Activated B cell treated with CpG ODN at 0.5 μM for 24 hours (primary cell): ENCODE data around the gene MTUS2. TPM values are rescaled to one million over a fixed set of nuclear protein-coding genes. Genes with fewer than 3 reads are reported as not detected.

ENCODE experiments used
- ATAC-seq: fragments of 200-7000 bp; cut with Tn5 transposase; one replicate; pipeline ENCODE4 v1.10.0; 2021; ENCODE audit warnings: low read depth, mild to moderate bottlenecking, moderate library complexity
- CTCF ChIA-PET: fragments of 350-600 bp; sonication (Branson Sonifier 250); formaldehyde crosslinking; loops from one replicate; lab custom pipeline; 2021; ENCODE audit warnings: antibody characterized with exemption; lab: Charles Lee
- POLR2A ChIA-PET: fragments of 350-600 bp; sonication (Branson Sonifier 250); formaldehyde crosslinking; loops from one replicate; lab custom pipeline; 2021; ENCODE audit warnings: antibody characterized with exemption; lab: Charles Lee
- DNase-seq: peaks from one replicate; pipeline ENCODE4 v3.0.0; 2022
- H3K27ac Mint-ChIP-seq: one replicate; pipeline ENCODE4 v1.8.0; 2020; ENCODE audit warnings: mixed read lengths
- H3K27me3 Mint-ChIP-seq: one replicate; pipeline ENCODE4 v1.8.0; 2021; ENCODE audit warnings: mixed read lengths
- H3K36me3 Mint-ChIP-seq: one replicate; pipeline ENCODE4 v1.8.0; 2021; ENCODE audit warnings: low read depth, mixed read lengths
- H3K4me1 Mint-ChIP-seq: one replicate; pipeline ENCODE4 v1.8.0; 2021; ENCODE audit warnings: mixed read lengths
- H3K4me3 Mint-ChIP-seq: one replicate; pipeline ENCODE4 v1.8.0; 2020; ENCODE audit warnings: mild to moderate bottlenecking, mixed read lengths
- H3K9me3 Mint-ChIP-seq: one replicate; pipeline ENCODE4 v1.8.0; 2020; ENCODE audit warnings: mixed read lengths
- intact Hi-C: fragments of 100-400 bp; cut with micrococcal nuclease; formaldehyde crosslinking; loops from one replicate; pipeline ENCODE4 v1.15.1; 2024
- total RNA-seq: library from RNA; stranded (reverse); gene quantifications from 2 replicates; pipeline ENCODE4 v1.2.3, GENCODE V29; 2022
- TF ChIP-seq, protein P1 (sequence below): fragments of 200-600 bp; IDR thresholded peaks from one replicate; pipeline ENCODE4 v1.8.0; 2022; ENCODE audit warnings: antibody characterized with exemption, mild to moderate bottlenecking

The MTUS2 gene
- total RNA-seq, 1 donor from 2014 or later = not detected

- ChIA-PET CTCF (interaction anchor here (0.7 to 2.7 kb wide), 7 partner anchors 11 to 35 kb away, joined by 3 to 11 read pairs (median 4); no protein-coding TSS in a partner anchor), POLR2A (no interaction called here)
- no peak overlapping the region for H3K4me3 Mint-ChIP-seq
- H3K9me3 Mint-ChIP-seq = no peaks in the 10 kb centered on the region
- ATAC-seq (no peak), DNase-seq (no peak)
- peaks cover 7% of the 10 kb centered on the region for H3K4me1 Mint-ChIP-seq
- H3K27me3 Mint-ChIP-seq = peaks cover 9% of the 10 kb centered on the region
- intact Hi-C loops = loop anchor here (10.0 kb wide), 1 partner anchor 1572 kb away; no protein-coding TSS in a partner anchor
- TF ChIP-seq, protein P1, sequence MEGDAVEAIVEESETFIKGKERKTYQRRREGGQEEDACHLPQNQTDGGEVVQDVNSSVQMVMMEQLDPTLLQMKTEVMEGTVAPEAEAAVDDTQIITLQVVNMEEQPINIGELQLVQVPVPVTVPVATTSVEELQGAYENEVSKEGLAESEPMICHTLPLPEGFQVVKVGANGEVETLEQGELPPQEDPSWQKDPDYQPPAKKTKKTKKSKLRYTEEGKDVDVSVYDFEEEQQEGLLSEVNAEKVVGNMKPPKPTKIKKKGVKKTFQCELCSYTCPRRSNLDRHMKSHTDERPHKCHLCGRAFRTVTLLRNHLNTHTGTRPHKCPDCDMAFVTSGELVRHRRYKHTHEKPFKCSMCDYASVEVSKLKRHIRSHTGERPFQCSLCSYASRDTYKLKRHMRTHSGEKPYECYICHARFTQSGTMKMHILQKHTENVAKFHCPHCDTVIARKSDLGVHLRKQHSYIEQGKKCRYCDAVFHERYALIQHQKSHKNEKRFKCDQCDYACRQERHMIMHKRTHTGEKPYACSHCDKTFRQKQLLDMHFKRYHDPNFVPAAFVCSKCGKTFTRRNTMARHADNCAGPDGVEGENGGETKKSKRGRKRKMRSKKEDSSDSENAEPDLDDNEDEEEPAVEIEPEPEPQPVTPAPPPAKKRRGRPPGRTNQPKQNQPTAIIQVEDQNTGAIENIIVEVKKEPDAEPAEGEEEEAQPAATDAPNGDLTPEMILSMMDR = no peak
- H3K27ac Mint-ChIP-seq = no peak overlapping the region
- H3K36me3 Mint-ChIP-seq = no peaks in the 10 kb centered on the region
Observed at GRCh38 chr13:29473166-29473565, 653.0 kb downstream of the MTUS2 start.

DNA sequence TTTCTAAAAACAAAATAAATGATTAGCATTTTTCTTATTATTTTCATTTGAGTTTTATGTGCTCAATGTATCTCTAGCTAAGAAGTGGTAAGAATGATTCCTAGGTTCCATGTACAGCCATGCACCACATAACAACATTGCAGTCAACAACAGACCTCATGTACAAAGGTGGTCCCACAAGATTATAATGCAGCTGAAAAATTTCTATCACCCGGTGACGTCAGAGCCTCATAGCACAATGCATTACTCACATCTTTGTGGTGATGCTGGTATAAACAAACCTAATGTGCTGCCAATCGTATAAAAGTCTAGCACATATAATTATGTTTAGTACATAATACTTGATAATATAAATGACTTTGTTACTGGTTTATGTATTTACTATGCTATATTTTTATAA lies 654.9 kb downstream of the MTUS2 start:
- no peaks in the 10 kb centered on the region for H3K36me3 Mint-ChIP-seq
- intact Hi-C loops = loop anchor here (10.0 kb wide), 1 partner anchor 1570 kb away; no protein-coding TSS in a partner anchor
- ChIA-PET CTCF (interaction anchor here (2.7 kb wide), 1 partner anchor 20 kb away, joined by 11 read pairs; no protein-coding TSS in a partner anchor), POLR2A (no interaction called here)
- DNase-seq (no peak), ATAC-seq (no peak)
- H3K4me3 Mint-ChIP-seq = no peak overlapping the region
- H3K4me1 Mint-ChIP-seq = peaks cover 7% of the 10 kb centered on the region
- no peaks in the 10 kb centered on the region for H3K9me3 Mint-ChIP-seq
- H3K27ac Mint-ChIP-seq = no peak overlapping the region
- TF ChIP-seq, protein P1 = no peak
- H3K27me3 Mint-ChIP-seq = peaks cover 18% of the 10 kb centered on the region

- intact Hi-C loops = loop anchor here (10.0 kb wide), 1 partner anchor 1569 kb away; no protein-coding TSS in a partner anchor
- H3K27me3 Mint-ChIP-seq = peaks cover 22% of the 10 kb centered on the region
- ChIA-PET CTCF (interaction anchor here (0.8 kb wide), 1 partner anchor 636 kb away, joined by 3 read pairs; no protein-coding TSS in a partner anchor), POLR2A (interaction anchor here (0.6 kb wide), 1 partner anchor 748 kb away, joined by 3 read pairs; no protein-coding TSS in a partner anchor)
- DNase-seq (no peak), ATAC-seq (no peak)
- H3K27ac Mint-ChIP-seq = no peak overlapping the region
- peaks cover 7% of the 10 kb centered on the region for H3K4me1 Mint-ChIP-seq
- H3K36me3 Mint-ChIP-seq = no peaks in the 10 kb centered on the region
- H3K9me3 Mint-ChIP-seq = no peaks in the 10 kb centered on the region
- no peak overlapping the region for H3K4me3 Mint-ChIP-seq
- TF ChIP-seq, protein P1 = no peak
Observed at GRCh38 chr13:29476046-29476445, 655.9 kb downstream of the MTUS2 start.

GRCh38 chr13:29479716-29480492 lies 659.8 kb downstream of the MTUS2 start:
- no peaks in the 10 kb centered on the region for H3K9me3 Mint-ChIP-seq
- intact Hi-C loops = loop anchor here (10.0 kb wide), 1 partner anchor 1565 kb away; no protein-coding TSS in a partner anchor
- H3K4me1 Mint-ChIP-seq = peaks cover 11% of the 10 kb centered on the region
- TF ChIP-seq, protein P1 = no peak
- POLR2A ChIA-PET = no interaction called here
- DNase-seq (no peak), ATAC-seq (no peak)
- no peak overlapping the region for H3K4me3 Mint-ChIP-seq
- H3K36me3 Mint-ChIP-seq = no peaks in the 10 kb centered on the region
- peaks cover 21% of the 10 kb centered on the region for H3K27me3 Mint-ChIP-seq
- CTCF ChIA-PET = no interaction called here
- no peak overlapping the region for H3K27ac Mint-ChIP-seq

DNA sequence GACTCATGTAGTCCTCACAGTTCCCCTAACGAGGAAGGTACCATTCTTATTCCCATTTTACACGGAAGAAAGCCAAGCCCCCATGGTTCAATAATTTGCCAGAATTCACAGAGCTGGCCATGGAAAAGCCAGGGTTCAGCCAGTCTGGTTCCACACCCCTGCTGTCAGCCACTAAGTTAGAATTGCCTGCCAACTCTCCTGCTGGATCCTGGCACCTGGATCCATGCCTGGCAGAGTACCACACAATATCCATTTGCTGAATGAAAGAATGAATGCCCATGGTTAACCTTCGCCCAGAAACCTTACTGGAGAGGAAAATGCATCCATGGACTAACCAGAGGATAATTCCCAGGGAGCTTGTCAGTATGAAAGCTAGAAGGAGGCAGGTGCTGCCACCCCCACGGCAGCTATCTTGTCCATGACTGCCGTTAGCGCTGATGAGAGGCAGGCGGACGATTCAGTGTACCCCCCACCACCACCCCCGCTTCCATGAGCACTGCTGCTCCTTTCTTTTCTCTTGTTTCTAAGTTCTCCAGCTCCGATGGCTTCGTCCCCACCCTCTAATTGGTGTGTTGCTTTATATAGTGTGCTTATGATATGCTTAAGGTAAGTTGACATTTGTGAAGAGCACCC lies 660.9 kb downstream of the MTUS2 start:
- no peak for DNase-seq
- CTCF ChIA-PET = interaction anchor here (0.6 kb wide), 1 partner anchor 8 kb away, joined by 4 read pairs; no protein-coding TSS in a partner anchor
- no peak overlapping the region for H3K27ac Mint-ChIP-seq
- H3K4me1 Mint-ChIP-seq = peaks cover 11% of the 10 kb centered on the region
- TF ChIP-seq, protein P1 = no peak
- peaks cover 21% of the 10 kb centered on the region for H3K27me3 Mint-ChIP-seq
- no peak overlapping the region for H3K4me3 Mint-ChIP-seq
- H3K36me3 Mint-ChIP-seq = no peaks in the 10 kb centered on the region
- no peaks in the 10 kb centered on the region for H3K9me3 Mint-ChIP-seq
- intact Hi-C loops = no loop called here
- POLR2A ChIA-PET = no interaction called here
- ATAC-seq = no peak
